Endothelial cell (in vitro differentiated cells): ENCODE data around the gene RAC3. TPM values are rescaled to one million over a fixed set of nuclear protein-coding genes. Genes with fewer than 3 reads are reported as not detected.

Experiments used
- DNase-seq: peaks from one replicate; pipeline ENCODE4 v3.0.0; 2021; ENCODE audit warnings: low spot score
- H3K27ac Mint-ChIP-seq: one replicate; pipeline ENCODE4 v1.8.0; 2021; ENCODE audit warnings: mixed read lengths, inconsistent platforms; ENCODE audit not compliant: unreplicated experiment
- H3K27me3 Mint-ChIP-seq: one replicate; pipeline ENCODE4 v1.8.0; 2021; ENCODE audit warnings: mild to moderate bottlenecking, moderate library complexity, mixed read lengths, inconsistent platforms; ENCODE audit not compliant: unreplicated experiment
- H3K36me3 Mint-ChIP-seq: one replicate; pipeline ENCODE4 v1.8.0; 2021; ENCODE audit warnings: mild to moderate bottlenecking, low read depth, mixed read lengths, inconsistent platforms; ENCODE audit not compliant: unreplicated experiment
- H3K4me1 Mint-ChIP-seq: one replicate; pipeline ENCODE4 v1.8.0; 2021; ENCODE audit warnings: mild to moderate bottlenecking, mixed read lengths, inconsistent platforms; ENCODE audit not compliant: unreplicated experiment
- H3K4me3 Mint-ChIP-seq: one replicate; pipeline ENCODE4 v1.8.0; 2021; ENCODE audit warnings: mild to moderate bottlenecking, mixed read lengths, inconsistent platforms; ENCODE audit not compliant: unreplicated experiment
- H3K9me3 Mint-ChIP-seq: one replicate; pipeline ENCODE4 v1.8.0; 2021; ENCODE audit warnings: mixed read lengths, inconsistent platforms; ENCODE audit not compliant: unreplicated experiment
- CTCF ChIP-seq: fragments of 200-600 bp; sonication (generic); IDR thresholded peaks from one replicate; pipeline ENCODE4 v1.5.0; 2021; ENCODE audit warnings: antibody characterized with exemption; ENCODE audit not compliant: unreplicated experiment
- total RNA-seq: library from RNA; stranded (reverse); fragmentation: NEBNext Ultra II Directional; extraction: Animal tissue kit (Norgen Biotek cat#: 25700); gene quantifications from one replicate; pipeline ENCODE4 v1.2.1, GENCODE V29; 2021; ENCODE audit not compliant: unreplicated experiment

RAC3 gene
- total RNA-seq, 1 donor from 2014 or later = 24.0 TPM

GRCh38 chr17:82079001-82079677 lies 47.7 kb downstream of the RAC3 start:
- no peaks in the 10 kb centered on the region for H3K9me3 Mint-ChIP-seq
- H3K36me3 Mint-ChIP-seq = peaks cover 4% of the 10 kb centered on the region
- no peak overlapping the region for H3K27ac Mint-ChIP-seq
- H3K4me3 Mint-ChIP-seq = no peak overlapping the region
- peaks cover 2% of the 10 kb centered on the region for H3K27me3 Mint-ChIP-seq
- H3K4me1 Mint-ChIP-seq = no peaks in the 10 kb centered on the region
- no peak for TF ChIP-seq CTCF
- no peak for DNase-seq

GRCh38 chr17:82080048-82080788 lies 48.7 kb downstream of the RAC3 start:
- no peak for TF ChIP-seq CTCF
- no peak overlapping the region for H3K27ac Mint-ChIP-seq
- H3K4me1 Mint-ChIP-seq = no peaks in the 10 kb centered on the region
- H3K9me3 Mint-ChIP-seq = no peaks in the 10 kb centered on the region
- H3K4me3 Mint-ChIP-seq = no peak overlapping the region
- DNase-seq = no peak
- peaks cover 4% of the 10 kb centered on the region for H3K36me3 Mint-ChIP-seq
- peaks cover 2% of the 10 kb centered on the region for H3K27me3 Mint-ChIP-seq

GRCh38 chr17:82080789-82081464 lies 49.4 kb downstream of the RAC3 start:
- Mint-ChIP-seq H3K4me3 (no peak overlapping the region), H3K27ac (no peak overlapping the region), H3K36me3 (peaks cover 4% of the 10 kb centered on the region), H3K27me3 (peaks cover 2% of the 10 kb centered on the region), H3K9me3 (no peaks in the 10 kb centered on the region), H3K4me1 (no peaks in the 10 kb centered on the region)
- no peak for DNase-seq
- no peak for TF ChIP-seq CTCF

- DNase-seq = no peak
- no peak overlapping the region for H3K4me3 Mint-ChIP-seq
- H3K36me3 Mint-ChIP-seq = peaks cover 4% of the 10 kb centered on the region
- no peak for TF ChIP-seq CTCF
- H3K4me1 Mint-ChIP-seq = no peaks in the 10 kb centered on the region
- H3K27me3 Mint-ChIP-seq = peaks cover 2% of the 10 kb centered on the region
- H3K27ac Mint-ChIP-seq = no peak overlapping the region
- no peaks in the 10 kb centered on the region for H3K9me3 Mint-ChIP-seq
Observed at GRCh38 chr17:82081546-82081945, 50.1 kb downstream of the RAC3 start.
